K562 (cell line): Measurements from ENCODE around the gene MRPS6.

Experiments used
- HMGXB4 ChIP-seq: sonication (generic); formaldehyde crosslinking; IDR thresholded peaks from 2 replicates; pipeline ENCODE4 v1.8.1; 2023; ENCODE audit warnings: mild to moderate bottlenecking, missing genetic modification reagents
- ZZZ3 ChIP-seq: fragments of 450-650 bp; IDR thresholded peaks from 2 replicates; pipeline ENCODE4 v1.6.1; 2016; ENCODE audit warnings: antibody characterized with exemption, mild to moderate bottlenecking, moderate library complexity

GRCh38 chr21:34126269-34126668 lies 52.9 kb downstream of the MRPS6 start:
- no peak for TF ChIP-seq ZZZ3
- TF ChIP-seq HMGXB4: no peak
